Kidney (tissue), 14 donors: Measurements from ENCODE around the gene PSMB9. TPM values are rescaled to one million over a fixed set of nuclear protein-coding genes. Genes with fewer than 3 reads are reported as not detected.

Experiments
- DNase-seq, 5 donors: peaks; one replicate each; pipeline ENCODE4 v3.0.0-alpha.2; 2013 to 2020
- FAIRE-seq: peaks from 2 replicates; lab custom pipeline; 2012; peaks lifted over from hg19 to GRCh38; lab: Jason Lieb, UNC
- H3K27ac ChIP-seq, 2 donors: one replicate each; pipeline ENCODE4 v1.7.0; 2013; ENCODE audit warnings: low read depth in 2 of 2, low read length in 2 of 2, inconsistent platforms in 1 of 2
- H3K27me3 ChIP-seq: one replicate; pipeline ENCODE4 v1.7.1; 2013; ENCODE audit warnings: low read length, inconsistent platforms; ENCODE audit not compliant: control insufficient read depth, insufficient read depth
- H3K36me3 ChIP-seq, 3 donors: one replicate each; pipeline versions ENCODE4 v1.7.0 to v1.7.1; 2013; ENCODE audit warnings: low read length in 3 of 3, control low read depth in 1 of 3, inconsistent platforms in 1 of 3; ENCODE audit not compliant: insufficient read depth in 3 of 3, control insufficient read depth in 2 of 3
- H3K4me1 ChIP-seq, 3 donors: one replicate each; pipeline versions ENCODE4 v1.7.0 to v1.7.1; 2013; ENCODE audit warnings: low read length in 3 of 3, inconsistent platforms in 1 of 3, low read depth in 1 of 3; ENCODE audit not compliant: control insufficient read depth in 2 of 3, insufficient read depth in 2 of 3
- H3K4me3 ChIP-seq, 3 donors: one replicate each; pipeline versions ENCODE4 v1.7.0 to v1.8.1; 2013; ENCODE audit warnings: low read length in 3 of 3, control low read depth in 1 of 3, inconsistent platforms in 1 of 3
- H3K9ac ChIP-seq, 3 donors: one replicate each; pipeline versions ENCODE4 v1.7.0 to v1.7.1; 2013; ENCODE audit warnings: low read length in 3 of 3, control low read depth in 1 of 3, inconsistent platforms in 1 of 3
- H3K9me3 ChIP-seq, 3 donors: one replicate each; pipeline versions ENCODE4 v1.7.0 to v1.7.1; 2013; ENCODE audit warnings: low read length in 3 of 3, control low read depth in 1 of 3, inconsistent platforms in 1 of 3; ENCODE audit not compliant: control insufficient read depth in 2 of 3, insufficient read depth in 1 of 3
- intact Hi-C: fragments of 100-400 bp; cut with DNase I; formaldehyde crosslinking; loops from one replicate; pipeline ENCODE4 v1.11.1; 2022
- polyA plus RNA-seq: library from polyadenylated mRNA; stranded (reverse); fragments of 350-450 nt; fragmentation: Illumina TruSeq; extraction: RNeasy Lipid Tissue Mini Kit (QIAGEN cat#74804); gene quantifications from one replicate; pipeline ENCODE4 v1.2.3, GENCODE V29; 2014; ENCODE audit warnings: low read depth, low replicate concordance; ENCODE audit not compliant: insufficient read depth
- total RNA-seq: library from RNA; stranded (reverse); fragmentation: NEBNext Ultra II Directional; extraction: Animal tissue kit (Norgen Biotek cat#: 25700); gene quantifications from one replicate; pipeline ENCODE4 v1.2.1, GENCODE V29; 2021
- TF ChIP-seq, protein P1 (sequence below): IDR thresholded peaks from 3 replicates; pipeline ENCODE4 v1.5.1; 2012; ENCODE audit warnings: mild to moderate bottlenecking, moderate library complexity, borderline replicate concordance; ENCODE audit not compliant: insufficient read depth; ENCODE audit errors: extremely low read depth
- donor health status: control.
- donor health status: control.
- donor health status: control.
- donor health status: control.
- donor health status: control.
- donor health status: DM: yes; HTN: yes; CAD: no.
- donor health status: Normal renal cell carcinoma (clear cell type).

PSMB9 gene
- total and polyA plus RNA-seq, 2 donors from 2014 or later = 52.8 to 56.6 TPM

DNA sequence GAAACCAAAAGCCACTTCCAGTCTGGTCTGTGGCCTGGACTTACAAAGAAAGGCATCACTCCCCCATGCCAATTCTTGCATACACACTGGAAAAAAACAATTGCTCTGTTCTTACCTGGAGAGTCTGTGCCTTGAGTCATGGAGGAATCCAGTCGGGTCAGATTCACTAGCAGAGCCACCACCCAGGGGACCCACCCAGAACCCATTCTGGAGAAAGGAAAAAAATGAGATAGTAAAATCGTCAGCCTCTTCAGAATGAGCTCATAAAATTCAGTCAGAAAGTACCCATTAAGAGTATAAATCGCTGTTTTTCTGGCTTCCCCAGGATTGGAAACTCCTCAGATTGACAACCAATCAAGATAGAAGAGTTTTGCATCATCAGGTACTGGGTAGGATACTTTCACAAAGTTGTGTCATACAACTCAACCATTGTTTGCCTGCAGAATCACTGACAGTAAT, 37.2 kb upstream of the PSMB9 start, which contains the start of gene HLA-DOB:
HLA-DOB (minus strand) TSS at position 257 of the 459 bp plus-strand sequence; CDS start at position 206, 51 bp downstream.
- H3K4me1 ChIP-seq = no peaks in the 10 kb centered on the region
- TF ChIP-seq, protein P1, sequence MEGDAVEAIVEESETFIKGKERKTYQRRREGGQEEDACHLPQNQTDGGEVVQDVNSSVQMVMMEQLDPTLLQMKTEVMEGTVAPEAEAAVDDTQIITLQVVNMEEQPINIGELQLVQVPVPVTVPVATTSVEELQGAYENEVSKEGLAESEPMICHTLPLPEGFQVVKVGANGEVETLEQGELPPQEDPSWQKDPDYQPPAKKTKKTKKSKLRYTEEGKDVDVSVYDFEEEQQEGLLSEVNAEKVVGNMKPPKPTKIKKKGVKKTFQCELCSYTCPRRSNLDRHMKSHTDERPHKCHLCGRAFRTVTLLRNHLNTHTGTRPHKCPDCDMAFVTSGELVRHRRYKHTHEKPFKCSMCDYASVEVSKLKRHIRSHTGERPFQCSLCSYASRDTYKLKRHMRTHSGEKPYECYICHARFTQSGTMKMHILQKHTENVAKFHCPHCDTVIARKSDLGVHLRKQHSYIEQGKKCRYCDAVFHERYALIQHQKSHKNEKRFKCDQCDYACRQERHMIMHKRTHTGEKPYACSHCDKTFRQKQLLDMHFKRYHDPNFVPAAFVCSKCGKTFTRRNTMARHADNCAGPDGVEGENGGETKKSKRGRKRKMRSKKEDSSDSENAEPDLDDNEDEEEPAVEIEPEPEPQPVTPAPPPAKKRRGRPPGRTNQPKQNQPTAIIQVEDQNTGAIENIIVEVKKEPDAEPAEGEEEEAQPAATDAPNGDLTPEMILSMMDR = no peak
- peak within 1 kb of the TSS in 1 of 3 donors; percentile 16 for H3K9ac ChIP-seq
- intact Hi-C loops = no loop called here
- H3K9me3 ChIP-seq = no peaks in the 10 kb centered on the region
- no peaks in the 10 kb centered on the region for H3K27me3 ChIP-seq
- no peak for FAIRE-seq
- no peak within 1 kb of the TSS for H3K27ac ChIP-seq
- no peak for DNase-seq
- H3K4me3 ChIP-seq = peak within 1 kb of the TSS in 2 of 3 donors; percentile 7 to 45
- H3K36me3 ChIP-seq = no peaks in the 10 kb centered on the region

DNA sequence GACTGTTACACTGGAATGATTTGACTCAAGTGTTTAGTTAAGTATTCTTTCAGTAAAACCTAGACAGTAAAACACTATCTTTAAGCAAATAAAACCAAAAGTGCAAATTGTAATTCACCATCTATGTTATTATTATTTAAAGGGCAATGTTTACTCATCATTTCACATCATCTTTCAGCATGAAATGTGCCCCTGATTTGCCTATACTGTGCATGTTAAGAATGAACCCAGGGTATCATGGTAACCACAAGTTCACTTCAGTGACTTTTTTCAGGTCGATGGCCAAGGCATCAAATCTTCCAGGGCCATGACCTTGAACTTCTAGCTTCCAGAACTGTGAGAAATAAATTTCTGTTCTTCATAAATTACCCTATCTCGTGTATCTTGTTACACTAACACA, 35.1 kb upstream of the PSMB9 start:
- no peaks in the 10 kb centered on the region for H3K4me1 ChIP-seq
- H3K27me3 ChIP-seq = no peaks in the 10 kb centered on the region
- H3K9me3 ChIP-seq = no peaks in the 10 kb centered on the region
- no peaks in the 10 kb centered on the region for H3K36me3 ChIP-seq
- TF ChIP-seq, protein P1 = no peak
- FAIRE-seq (no peak), DNase-seq (no peak)
- H3K4me3 ChIP-seq = no peak overlapping the region
- intact Hi-C loops = no loop called here
- H3K9ac ChIP-seq = no peak overlapping the region
- no peak overlapping the region for H3K27ac ChIP-seq

DNA sequence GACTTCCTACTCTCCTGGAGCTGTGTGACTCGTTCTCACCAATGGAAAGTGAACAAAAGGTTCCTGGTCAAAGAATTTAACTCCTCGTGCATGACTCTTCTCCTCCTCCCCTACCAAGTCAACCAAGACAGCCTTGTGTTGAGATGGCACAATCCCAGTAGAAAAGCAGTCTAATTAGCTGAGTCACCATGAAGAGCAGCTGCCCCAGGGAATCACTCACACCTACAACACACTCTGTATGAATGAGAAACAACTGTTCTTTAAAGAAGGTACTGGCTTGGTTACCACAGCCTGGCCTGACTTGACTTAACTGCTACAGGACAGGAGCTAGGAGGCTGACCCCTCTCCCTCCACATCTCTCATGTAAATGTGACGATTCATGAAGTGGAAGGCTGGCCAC, 34.3 kb upstream of the PSMB9 start:
- intact Hi-C loops = no loop called here
- no peak for FAIRE-seq

More for the DNA sequence above, 34.3 kb upstream of the PSMB9 start:
- H3K9ac ChIP-seq = no peak overlapping the region
- no peaks in the 10 kb centered on the region for H3K27me3 ChIP-seq
- H3K4me1 ChIP-seq = no peaks in the 10 kb centered on the region
- H3K4me3 ChIP-seq = no peak overlapping the region
- DNase-seq = peak in 2 of 5 donors; percentile 8 to 14
- H3K27ac ChIP-seq = no peak overlapping the region
- no peaks in the 10 kb centered on the region for H3K36me3 ChIP-seq
- TF ChIP-seq, protein P1 = no peak
- H3K9me3 ChIP-seq = no peaks in the 10 kb centered on the region
